HG03571 (cell line): ENCODE measurements around the gene TBRG1.

ENCODE experiments used
- ATAC-seq: cut with Tn5 transposase; IDR thresholded peaks from one replicate; pipeline ENCODE4 v1.9.1; 2021; ENCODE audit not compliant: unreplicated experiment

Gene TBRG1

DNA sequence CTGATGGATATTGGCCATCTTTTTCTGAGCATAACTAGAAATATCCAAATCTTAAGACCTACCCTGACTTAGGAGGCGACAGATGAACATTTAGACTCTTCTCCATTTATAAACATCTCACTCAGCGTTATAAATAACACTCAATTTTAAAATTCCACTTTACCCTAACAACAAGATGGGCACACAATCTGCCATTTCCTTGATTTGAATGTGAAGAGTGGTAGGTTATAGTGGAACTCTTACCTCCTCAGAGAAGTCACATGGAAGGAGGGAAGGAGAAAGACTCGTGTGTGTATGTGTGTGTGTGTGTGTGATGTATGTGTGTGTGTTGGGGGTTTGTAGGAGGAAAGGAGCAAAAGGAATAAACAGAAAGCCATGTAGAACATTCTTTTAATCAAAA is 35.8 kb downstream of the TBRG1 start:
- ATAC-seq, result no peak

DNA sequence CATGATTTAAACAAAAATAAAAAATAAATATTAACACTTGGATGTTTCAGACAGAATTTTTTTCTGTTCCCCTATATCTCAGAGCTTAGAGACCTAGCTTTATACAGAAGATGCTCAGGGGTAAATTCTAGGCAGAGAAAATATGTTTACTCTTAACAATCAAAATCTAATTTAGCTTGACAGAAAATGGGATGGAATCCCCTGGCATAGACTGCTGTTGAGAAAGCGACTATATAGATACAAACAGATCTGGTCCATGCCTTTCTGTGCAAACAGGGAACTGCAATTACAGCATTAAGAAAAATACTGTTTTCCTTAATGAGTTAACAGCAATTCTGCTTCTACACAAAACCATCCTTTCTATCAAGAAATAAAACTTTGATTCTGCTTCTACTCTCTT is 36.3 kb downstream of the TBRG1 start:
- no peak for ATAC-seq

DNA sequence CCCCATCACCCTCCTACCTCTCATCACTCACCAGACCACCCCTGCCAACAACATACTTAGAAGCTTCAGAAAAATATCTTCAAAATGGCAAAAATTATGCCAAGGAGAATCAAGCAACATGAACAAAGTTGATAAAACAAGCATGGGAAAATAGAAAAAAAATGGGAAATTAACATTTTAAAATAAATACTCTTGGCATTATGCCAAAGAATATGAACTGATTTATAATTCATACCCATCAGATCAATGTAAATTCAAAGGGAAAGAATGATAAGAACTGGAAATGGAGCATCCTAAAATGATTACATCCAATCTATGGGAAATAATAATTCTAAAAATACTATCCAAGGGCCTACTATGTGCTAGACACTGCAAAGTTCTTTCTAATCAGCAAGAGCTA is 38.9 kb downstream of the TBRG1 start:
- no peak for ATAC-seq

DNA sequence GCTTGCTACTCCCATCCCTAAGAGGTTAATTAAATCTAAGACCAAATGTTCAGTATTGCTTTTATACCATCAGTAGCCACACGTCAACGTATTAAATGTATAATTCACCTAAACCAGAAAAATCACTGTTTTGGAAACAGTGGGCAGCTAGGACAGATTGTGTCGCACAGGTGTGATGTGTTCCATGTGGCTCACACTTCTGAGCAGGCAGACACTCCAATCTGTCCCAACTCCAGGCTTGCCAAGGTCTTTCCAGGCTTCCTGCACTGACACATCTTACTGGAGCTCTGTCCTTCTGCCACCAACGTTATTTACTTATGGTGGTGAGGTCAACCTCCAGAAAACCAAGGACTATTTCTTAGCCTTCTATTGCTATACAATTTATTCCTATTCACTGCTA is 39.4 kb downstream of the TBRG1 start:
- no peak for ATAC-seq

DNA sequence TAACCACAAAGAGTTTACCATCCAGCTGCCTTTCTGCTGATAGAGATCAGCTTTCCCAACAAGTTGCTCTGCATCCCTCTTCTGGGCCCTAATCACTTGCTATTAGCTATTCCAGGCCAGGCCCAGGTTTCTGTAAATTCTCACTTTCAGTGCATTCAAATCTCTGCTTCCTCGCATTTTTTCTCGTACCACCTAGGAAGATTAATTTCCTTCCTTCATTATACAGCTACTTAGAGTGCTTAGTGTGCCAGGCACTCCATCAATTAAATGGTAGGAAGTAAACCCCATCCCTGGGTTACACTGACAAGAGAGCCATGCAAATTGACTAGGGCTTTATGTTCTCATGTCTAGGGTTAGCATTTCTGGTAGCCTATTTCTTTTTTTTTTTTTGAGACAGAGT is 41.2 kb downstream of the TBRG1 start:
- no peak for ATAC-seq

DNA sequence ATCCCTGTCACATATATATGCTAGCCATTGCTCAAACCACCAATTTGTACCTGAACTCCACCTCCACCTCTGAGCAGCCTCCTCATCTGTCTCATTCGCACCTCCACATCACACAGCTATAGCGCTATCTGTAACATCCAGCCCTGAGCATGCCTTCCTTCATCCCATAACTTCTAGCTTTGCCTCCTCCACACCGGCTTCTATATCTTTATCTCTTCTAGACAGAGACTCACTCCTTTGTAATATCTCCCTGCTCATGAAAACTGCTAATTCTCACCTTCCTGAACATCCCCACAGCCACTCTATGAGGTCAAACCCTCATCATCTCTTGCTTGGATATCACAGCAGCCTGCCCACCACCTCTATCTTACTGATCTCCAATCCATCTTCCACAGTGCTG is 44.9 kb downstream of the TBRG1 start:
- ATAC-seq, result no peak

DNA sequence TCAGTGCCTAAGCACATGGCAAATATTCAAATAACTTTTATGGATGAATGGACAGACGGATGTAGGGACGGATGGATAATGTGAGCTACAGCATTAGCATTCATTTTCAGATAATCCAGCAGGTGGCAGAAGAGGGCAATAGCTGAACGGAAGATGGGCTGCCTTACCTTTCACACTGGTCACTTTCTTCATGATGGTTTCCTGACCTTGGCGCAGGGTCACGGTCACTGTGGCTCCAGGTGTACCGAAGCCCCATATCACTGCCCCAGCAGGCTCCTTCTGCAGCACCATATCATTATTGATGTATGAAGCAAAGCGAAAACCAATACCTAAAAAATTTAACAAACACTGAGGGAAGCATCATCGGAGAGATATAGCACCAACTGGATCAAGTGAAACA is 46.5 kb downstream of the TBRG1 start:
- peak; percentile 31 for ATAC-seq

DNA sequence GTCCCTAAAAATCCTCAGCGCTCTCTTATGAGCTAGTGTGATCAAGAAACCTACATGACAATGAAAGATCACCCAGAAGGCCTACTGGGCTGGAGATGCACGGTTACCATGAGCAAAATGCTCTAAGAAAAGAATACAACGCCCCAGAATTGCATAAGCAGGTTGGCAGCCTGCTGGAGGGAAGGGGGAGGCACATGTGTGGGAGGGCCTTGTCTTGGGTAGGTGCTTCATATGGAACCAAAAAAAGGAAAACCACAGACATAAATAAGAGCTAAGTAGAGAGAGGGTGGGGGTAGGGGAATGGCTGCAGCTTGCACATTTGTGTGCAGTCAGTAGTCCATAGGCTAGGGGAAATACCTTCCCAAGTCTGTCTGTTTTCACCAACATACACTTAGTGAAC is 48.1 kb downstream of the TBRG1 start:
- no peak for ATAC-seq

DNA sequence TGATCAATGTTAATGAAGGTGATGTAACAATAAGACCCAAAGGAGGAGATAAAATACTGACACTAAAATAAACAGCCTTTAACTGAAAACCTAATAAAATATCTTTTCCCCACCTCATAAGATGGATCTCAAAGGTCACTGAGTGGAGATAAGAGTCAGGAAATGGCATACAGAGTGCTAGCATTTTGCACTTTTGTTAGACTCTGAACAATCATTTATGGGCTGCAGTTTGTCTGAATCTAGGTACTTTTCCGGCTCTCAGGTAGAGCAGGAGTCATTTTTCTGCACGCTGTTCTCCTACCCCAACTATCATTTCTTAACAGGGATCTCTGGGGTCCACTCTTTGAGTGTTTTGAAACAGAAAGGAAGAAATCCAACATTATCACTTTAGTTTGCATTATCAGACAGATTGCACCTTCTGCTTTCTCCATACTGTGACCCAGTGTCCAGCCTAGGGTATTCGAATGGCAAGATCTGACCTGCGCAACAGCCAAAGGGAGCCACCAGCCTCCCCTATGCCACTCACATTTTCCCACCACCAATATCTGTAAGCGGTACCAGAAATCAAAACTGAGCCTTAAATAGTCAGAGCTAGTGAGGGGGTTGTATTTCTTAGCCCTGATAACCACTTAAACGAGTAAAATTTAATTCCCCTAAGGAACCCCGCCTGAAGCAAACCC is 50.0 kb downstream of the TBRG1 start:
- no peak for ATAC-seq

DNA sequence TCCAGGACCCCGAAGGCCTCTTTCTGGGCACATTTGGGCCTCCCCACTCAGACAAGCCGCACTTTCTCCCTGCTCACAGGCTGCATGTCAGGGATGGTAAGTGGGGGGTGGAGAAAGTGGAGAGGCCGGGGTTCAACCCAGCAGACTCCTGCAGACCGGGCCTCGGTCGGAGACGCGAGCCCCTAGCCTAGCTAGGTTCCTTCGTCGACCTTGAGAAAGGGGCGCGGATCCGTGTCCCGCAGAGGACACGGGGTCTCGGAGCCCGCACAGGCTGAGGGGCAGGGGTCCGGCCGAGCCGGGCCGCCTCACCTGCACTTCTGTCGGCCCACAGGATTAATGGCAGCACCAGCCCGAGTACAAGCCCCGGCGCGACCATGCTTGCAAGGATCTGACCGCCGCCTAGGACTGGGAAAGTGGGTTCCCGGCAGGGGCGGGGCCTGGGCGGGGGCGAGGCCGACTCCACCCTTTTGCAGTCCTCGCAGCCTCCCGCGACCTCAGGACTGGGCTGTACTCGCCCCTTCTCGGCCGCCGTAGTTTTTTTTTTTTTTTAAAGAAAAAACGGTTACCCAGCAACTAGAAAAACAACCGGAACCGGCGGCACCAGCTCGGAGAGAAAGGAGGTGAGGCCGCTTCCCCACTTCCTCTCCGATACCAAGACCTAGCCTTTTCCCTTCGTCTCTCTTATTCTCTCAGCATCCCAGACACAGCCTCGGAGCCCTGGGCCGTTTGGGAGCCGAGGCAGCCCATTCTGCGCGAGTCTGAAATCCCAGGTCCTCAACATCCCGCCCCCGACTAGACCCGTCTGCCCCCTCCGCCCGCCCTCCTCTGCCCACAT is 50.9 kb downstream of the TBRG1 start, which contains the start of the genes SIAE and SPA17:
Gene SIAE, minus strand, starts transcription at position 407 of the 835 bp plus-strand sequence. Its CDS starts 31 bp downstream, at position 376.
Gene SPA17, plus strand, starts transcription at position 572 of the 835 bp plus-strand sequence. CDS start 1,361 bp downstream, outside the sequence.
- peak; percentile 88 for ATAC-seq

DNA sequence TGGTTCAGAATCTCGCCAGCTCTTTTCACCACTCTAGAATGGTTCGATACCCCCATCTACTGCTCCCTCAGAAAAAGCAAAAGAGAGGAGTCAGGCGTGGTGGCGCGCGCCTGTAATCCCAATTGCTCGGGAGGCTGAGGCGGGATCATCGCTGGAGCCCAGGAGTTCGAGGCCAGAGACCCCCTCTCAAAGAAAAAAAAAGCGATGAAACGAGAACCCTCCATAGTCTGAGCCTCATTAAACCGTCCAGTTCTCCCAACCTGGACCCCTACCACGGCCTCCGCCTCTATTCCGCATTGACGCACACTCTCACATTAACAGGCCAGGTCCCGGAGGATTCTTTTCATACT is 51.5 kb downstream of the TBRG1 start:
- ATAC-seq, result no peak

DNA sequence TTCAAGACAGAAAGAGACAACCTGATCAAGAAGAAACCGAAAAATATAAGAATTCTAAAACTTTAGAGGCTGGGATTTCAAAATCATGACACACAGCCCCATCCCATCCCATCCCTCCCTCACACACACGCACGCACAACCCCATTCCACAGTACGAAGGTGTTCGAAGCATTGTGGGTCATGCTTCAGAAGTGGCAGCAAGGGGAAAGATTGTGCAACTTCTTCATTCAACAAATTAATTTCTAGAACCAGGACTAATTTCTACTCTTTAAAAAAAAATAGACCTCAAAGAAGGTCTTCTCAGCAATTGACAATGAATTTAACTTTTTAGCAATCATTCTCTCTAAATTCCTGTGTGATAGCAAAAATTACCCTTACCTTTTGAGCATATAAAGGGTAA is 51.9 kb downstream of the TBRG1 start:
- no peak for ATAC-seq

DNA sequence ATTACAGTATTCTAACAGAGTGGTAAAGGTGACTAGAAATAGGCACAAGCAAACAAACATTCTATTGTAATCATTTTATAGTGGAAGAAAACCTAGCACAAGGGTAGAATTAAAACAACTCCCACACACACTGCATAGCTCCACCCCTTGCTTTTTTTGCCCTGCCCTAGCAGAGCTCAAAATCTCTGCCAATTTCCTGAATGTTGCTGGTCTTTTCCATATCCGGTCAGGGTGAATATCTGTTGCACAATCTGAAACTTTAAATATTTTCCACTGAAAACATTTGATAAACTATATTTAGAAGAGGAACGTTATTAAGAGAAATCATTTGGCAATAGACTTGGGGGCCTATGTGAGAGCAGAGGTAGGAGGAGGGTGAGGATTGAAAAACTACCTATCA is 53.7 kb downstream of the TBRG1 start:
- ATAC-seq, result no peak

DNA sequence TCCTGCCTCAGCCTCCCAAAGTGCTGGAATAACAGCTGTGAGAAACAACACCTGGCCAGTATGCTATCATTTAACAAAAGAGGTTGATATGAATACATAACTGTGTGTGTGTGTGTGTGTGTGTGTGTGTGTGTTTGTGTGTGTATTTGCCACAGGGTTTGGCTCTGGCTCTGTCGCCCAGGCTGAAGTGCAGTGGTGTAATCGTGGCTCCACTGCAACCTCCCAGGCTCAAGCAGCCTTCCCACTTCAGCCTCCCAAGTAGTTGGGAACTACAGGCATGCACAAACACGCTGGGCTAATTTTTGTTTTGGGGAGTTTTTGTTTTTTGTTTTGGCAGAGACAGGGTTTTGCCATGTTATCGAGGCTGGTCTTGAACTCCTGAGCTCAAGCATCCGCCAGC is 55.8 kb downstream of the TBRG1 start:
- ATAC-seq, result no peak

DNA sequence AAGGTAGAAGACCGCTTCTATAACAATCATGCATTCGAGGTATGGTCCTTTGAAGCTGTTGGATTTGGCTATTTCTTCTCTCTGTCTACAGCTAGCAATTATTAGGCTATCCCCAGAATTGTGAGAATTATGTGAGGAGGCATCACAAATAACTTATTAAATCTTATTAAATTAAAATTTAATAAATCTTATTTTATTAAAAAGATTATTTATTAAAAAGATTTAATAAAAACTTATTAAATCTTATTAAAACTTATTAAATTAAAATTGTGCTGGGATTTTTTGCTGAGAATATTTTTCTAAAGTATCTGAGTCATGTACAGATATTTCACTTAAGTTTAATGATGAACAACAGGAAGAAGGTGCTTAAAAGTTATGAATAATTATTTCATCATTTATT is 58.8 kb downstream of the TBRG1 start:
- no peak for ATAC-seq

DNA sequence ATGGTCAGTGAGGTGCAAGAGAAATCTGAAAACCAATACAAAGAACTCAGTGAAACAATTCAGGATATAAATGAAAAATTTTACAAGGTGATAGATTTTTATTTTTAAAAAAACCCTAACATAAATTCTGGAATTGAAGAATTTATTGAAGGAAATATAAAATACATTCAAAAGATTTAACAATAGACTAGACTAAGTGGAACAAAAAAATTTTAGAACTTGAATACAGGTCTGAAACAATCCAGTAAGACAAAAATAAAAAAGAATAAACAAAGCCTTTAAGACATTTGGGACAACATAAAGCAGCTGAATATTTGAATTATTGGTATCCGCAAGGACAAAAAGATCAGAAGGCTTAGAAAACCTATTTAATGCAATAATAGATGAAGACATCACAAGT is 59.8 kb downstream of the TBRG1 start:
- ATAC-seq, result no peak
